Fibroblast of lung (primary cell): ENCODE results near the gene WDR45B. TPM values are rescaled to one million over a fixed set of nuclear protein-coding genes. Genes with fewer than 3 reads are reported as not detected.

ENCODE experiments used
- DNase-seq, 2 donors: peaks; one replicate each; pipeline versions ENCODE4 v3.0.0 to v3.0.0-alpha.2; 2010; ENCODE audit warnings: low read depth in 2 of 2
- H2AFZ ChIP-seq: 2 replicates; pipeline ENCODE4 v1.5.1; 2012; ENCODE audit warnings: low read length, control low read depth, inconsistent platforms
- H3K27ac ChIP-seq: 2 replicates; pipeline ENCODE4 v1.5.1; 2011; ENCODE audit warnings: low read length, control low read depth; ENCODE audit not compliant: insufficient read depth
- H3K27me3 ChIP-seq: 2 replicates; pipeline ENCODE4 v1.5.1; 2011; ENCODE audit warnings: mild to moderate bottlenecking, low read length; ENCODE audit not compliant: control insufficient read depth, insufficient read depth
- H3K36me3 ChIP-seq: 2 replicates; pipeline ENCODE4 v1.5.1; 2011; ENCODE audit warnings: low read length; ENCODE audit not compliant: control insufficient read depth, insufficient read depth
- H3K4me1 ChIP-seq: 2 replicates; pipeline ENCODE4 v1.5.1; 2011; ENCODE audit warnings: low read length; ENCODE audit not compliant: control insufficient read depth, insufficient read depth; ENCODE audit errors: extremely low read depth
- H3K4me2 ChIP-seq: 2 replicates; pipeline ENCODE4 v1.5.1; 2011; ENCODE audit warnings: low read length, control low read depth; ENCODE audit not compliant: insufficient read depth; ENCODE audit errors: extremely low read depth
- H3K4me3 ChIP-seq, 4 experiments: fragments of 200-600 bp in 1 of 4; sonication (generic) in 1 of 4; replicated peaks in 1 of 4; 2 replicates each; pipeline ENCODE4 v1.5.1; 2011 to 2016; ENCODE audit warnings: low read length in 4 of 4, low read depth in 3 of 4, mild to moderate bottlenecking in 3 of 4, control low read depth in 2 of 4, inconsistent platforms in 1 of 4, mixed read lengths in 1 of 4; ENCODE audit not compliant: insufficient read depth in 1 of 4; ENCODE audit errors: control extremely low read depth in 1 of 4
- H3K79me2 ChIP-seq: 2 replicates; pipeline ENCODE4 v1.5.1; 2012; ENCODE audit warnings: mild to moderate bottlenecking, low read length, inconsistent platforms; ENCODE audit not compliant: control insufficient read depth, insufficient read depth
- H3K9ac ChIP-seq: 2 replicates; pipeline ENCODE4 v1.5.1; 2011; ENCODE audit warnings: mild to moderate bottlenecking, low read length, control low read depth; ENCODE audit not compliant: insufficient read depth
- H3K9me3 ChIP-seq: 2 replicates; pipeline ENCODE4 v1.5.1; 2012; ENCODE audit warnings: low read depth, low read length; ENCODE audit not compliant: control insufficient read depth, insufficient read depth
- H4K20me1 ChIP-seq: 2 replicates; pipeline ENCODE4 v1.5.1; 2011; ENCODE audit warnings: low read length; ENCODE audit not compliant: control insufficient read depth, insufficient read depth; ENCODE audit errors: extremely low read depth
- EZH2 ChIP-seq: IDR thresholded peaks from 2 replicates; pipeline ENCODE4 v1.5.1; 2012; ENCODE audit warnings: low read length, control low read depth, mild to moderate bottlenecking; ENCODE audit errors: missing control alignments
- polyA plus RNA-seq, 2 donors: library from polyadenylated mRNA; depleted of rRNA in 1 of 2; stranded (reverse) in 1 of 2; unstranded in 1 of 2; fragments of >200 nt; gene quantifications; 2 replicates each; pipeline ENCODE4 v1.2.1, GENCODE V29; 2011 to 2012; ENCODE audit warnings: missing spikeins in 1 of 2
- total RNA-seq: library from RNA; depleted of rRNA; stranded (reverse); fragments of >200 nt; gene quantifications from 2 replicates; pipeline ENCODE4 v1.2.1, GENCODE V29; 2014
- TF ChIP-seq, protein P1 (sequence below), 2 donors: IDR thresholded peaks in 1 of 2; conservative IDR thresholded peaks in 1 of 2; 1 replicate in 1 of 2; 2 replicates in 1 of 2; pipeline ENCODE4 v1.5.1; 2011 to 2012; ENCODE audit warnings: low read length in 2 of 2, control low read depth in 1 of 2, inconsistent platforms in 1 of 2, low read depth in 1 of 2, mild to moderate bottlenecking in 1 of 2

The WDR45B gene
- total and polyA plus RNA-seq, 2 donors (not counting 1 experiment from before 2014, with no cell fraction given) = 66.2 to 95.2 TPM

DNA sequence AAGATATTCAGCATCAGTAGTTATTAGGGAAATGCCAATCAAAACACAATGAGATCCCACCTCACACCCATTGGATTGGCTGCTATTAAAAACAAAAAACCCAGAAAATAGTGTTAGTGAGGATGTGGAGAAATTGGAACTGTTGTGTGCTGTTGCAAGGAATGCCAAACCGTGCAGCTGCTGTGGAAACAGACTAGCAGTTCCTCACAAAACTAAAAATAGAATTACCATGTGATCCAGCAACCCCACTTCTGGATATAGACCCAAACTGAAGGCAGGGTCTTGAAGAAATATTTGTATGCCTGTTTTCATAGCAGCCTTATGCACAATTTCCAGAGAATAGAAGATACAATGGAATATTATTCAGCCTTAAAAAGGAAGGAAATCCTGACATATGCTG lies 82.7 kb downstream of the WDR45B start:
- TF ChIP-seq EZH2 = no peak
- TF ChIP-seq, protein P1, sequence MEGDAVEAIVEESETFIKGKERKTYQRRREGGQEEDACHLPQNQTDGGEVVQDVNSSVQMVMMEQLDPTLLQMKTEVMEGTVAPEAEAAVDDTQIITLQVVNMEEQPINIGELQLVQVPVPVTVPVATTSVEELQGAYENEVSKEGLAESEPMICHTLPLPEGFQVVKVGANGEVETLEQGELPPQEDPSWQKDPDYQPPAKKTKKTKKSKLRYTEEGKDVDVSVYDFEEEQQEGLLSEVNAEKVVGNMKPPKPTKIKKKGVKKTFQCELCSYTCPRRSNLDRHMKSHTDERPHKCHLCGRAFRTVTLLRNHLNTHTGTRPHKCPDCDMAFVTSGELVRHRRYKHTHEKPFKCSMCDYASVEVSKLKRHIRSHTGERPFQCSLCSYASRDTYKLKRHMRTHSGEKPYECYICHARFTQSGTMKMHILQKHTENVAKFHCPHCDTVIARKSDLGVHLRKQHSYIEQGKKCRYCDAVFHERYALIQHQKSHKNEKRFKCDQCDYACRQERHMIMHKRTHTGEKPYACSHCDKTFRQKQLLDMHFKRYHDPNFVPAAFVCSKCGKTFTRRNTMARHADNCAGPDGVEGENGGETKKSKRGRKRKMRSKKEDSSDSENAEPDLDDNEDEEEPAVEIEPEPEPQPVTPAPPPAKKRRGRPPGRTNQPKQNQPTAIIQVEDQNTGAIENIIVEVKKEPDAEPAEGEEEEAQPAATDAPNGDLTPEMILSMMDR (conservative IDR thresholded peaks at IDR 0.05 in 1 of 2, IDR thresholded peaks at IDR 0.05 in 1 of 2; ENCODE audit: low read depth in 1 of 2, low read length in 2 of 2) = no peak
- Histone ChIP-seq H3K79me2 (peaks cover 38% of the 10 kb centered on the region), H3K9me3 (no peaks in the 10 kb centered on the region), H3K4me1 (peaks cover 7% of the 10 kb centered on the region), H3K4me2 (no peak overlapping the region), H2AFZ (no peak overlapping the region), H3K4me3 (no peak overlapping the region), H4K20me1 (no peaks in the 10 kb centered on the region), H3K27me3 (no peaks in the 10 kb centered on the region), H3K9ac (no peak overlapping the region), H3K36me3 (peaks cover 11% of the 10 kb centered on the region), H3K27ac (no peak overlapping the region)
- DNase-seq = no peak

Other genes with a start within 250 kb of the WDR45B start
- 16.7 and 18.2 TPM in 2 replicates for gene HEXD, start 230.1 kb downstream of the WDR45B start, total RNA-seq
- 5.0 and 6.4 TPM in 2 replicates for gene HEXD, start 230.1 kb downstream of the WDR45B start, polyA plus RNA-seq
- 18.2 and 27.1 TPM in 2 replicates for gene OGFOD3, start 229.9 kb downstream of the WDR45B start, total RNA-seq
- gene OGFOD3, start 229.9 kb downstream of the WDR45B start, polyA plus RNA-seq = 25.6 and 30.7 TPM in 2 replicates
- gene CYBC1, start 197.7 kb downstream of the WDR45B start, total RNA-seq = 64.1 and 77.6 TPM in 2 replicates
- 62.7 and 69.9 TPM in 2 replicates for gene CYBC1, start 197.7 kb downstream of the WDR45B start, polyA plus RNA-seq
- 22.0 and 30.0 TPM in 2 replicates for gene NARF, start 189.7 kb downstream of the WDR45B start, total RNA-seq
- gene NARF, start 189.7 kb downstream of the WDR45B start, polyA plus RNA-seq = 34.5 and 38.7 TPM in 2 replicates
- gene FOXK2, start 128.7 kb downstream of the WDR45B start, total RNA-seq = 25.4 and 33.2 TPM in 2 replicates
- gene FOXK2, start 128.7 kb downstream of the WDR45B start, polyA plus RNA-seq = 23.5 and 24.2 TPM in 2 replicates
- 3.3 and 3.6 TPM in 2 replicates for gene RAB40B, start 50.3 kb upstream of the WDR45B start, total RNA-seq
- 3.3 and 5.9 TPM in 2 replicates for gene RAB40B, start 50.3 kb upstream of the WDR45B start, polyA plus RNA-seq
- gene FN3KRP, start 68.3 kb upstream of the WDR45B start, total RNA-seq = 11.6 and 13.2 TPM in 2 replicates
- gene FN3KRP, start 68.3 kb upstream of the WDR45B start, polyA plus RNA-seq = 16.5 and 30.6 TPM in 2 replicates
- 5.6 and 8.9 TPM in 2 replicates for gene FN3K, start 87.2 kb upstream of the WDR45B start, total RNA-seq
- 0.61 and 0.69 TPM in 2 replicates for gene FN3K, start 87.2 kb upstream of the WDR45B start, polyA plus RNA-seq
- 24.9 and 36.7 TPM in 2 replicates for gene TBCD, start 103.6 kb upstream of the WDR45B start, total RNA-seq
- gene TBCD, start 103.6 kb upstream of the WDR45B start, polyA plus RNA-seq = 22.1 and 56.7 TPM in 2 replicates
- gene ZNF750, start 191.6 kb upstream of the WDR45B start, total RNA-seq = not detected in 2 replicates
- gene ZNF750, start 191.6 kb upstream of the WDR45B start, polyA plus RNA-seq = not detected in 2 replicates